ENCODE measurements around the gene PCDHGA6. TPM values are rescaled to one million over a fixed set of nuclear protein-coding genes. Genes with fewer than 3 reads are reported as not detected.
"Not testable (repeated sequence)": the region's sequence is repeated elsewhere in the genome, so short reads cannot be mapped to it uniquely, and the experiment has no call there.

Gene PCDHGA6
- total RNA-seq, 1 donor from 2014 or later, result 1.2 TPM

DNA sequence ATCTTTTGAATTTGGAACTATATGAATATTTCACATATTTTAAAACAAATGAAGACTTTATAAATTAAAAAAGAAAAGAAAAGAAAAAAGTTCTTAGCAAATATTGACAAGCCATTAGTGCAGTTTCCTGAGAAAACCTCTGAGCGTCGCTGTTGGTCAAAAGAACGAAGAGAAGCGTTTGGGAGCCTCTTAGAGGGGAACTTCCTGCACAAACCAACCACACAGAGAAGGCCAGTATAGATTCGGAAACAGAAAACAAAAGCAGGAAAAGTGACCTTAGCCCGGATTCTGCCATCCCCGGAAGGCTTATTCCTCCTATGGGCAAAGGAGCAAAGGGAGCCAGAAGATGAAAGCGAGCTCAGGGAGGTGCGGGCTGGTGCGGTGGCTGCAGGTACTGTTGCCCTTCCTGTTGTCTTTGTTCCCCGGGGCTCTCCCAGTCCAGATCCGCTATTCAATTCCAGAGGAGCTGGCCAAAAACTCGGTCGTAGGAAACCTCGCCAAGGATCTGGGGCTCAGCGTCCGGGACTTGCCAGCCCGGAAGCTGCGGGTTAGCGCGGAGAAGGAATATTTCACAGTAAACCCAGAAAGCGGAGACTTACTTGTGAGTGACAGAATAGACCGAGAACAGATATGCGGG, 13.8 kb upstream of the PCDHGA6 start, which contains the start of gene PCDHGB2:
Gene PCDHGB2 (plus strand): TSS at position 205 of the 637 bp plus-strand sequence. CDS start 142 bp downstream, at position 347.
- peak in 1 of 2 donors; percentile 53 for DNase-seq (ENCODE audit: low read depth in 2 of 2)

DNA sequence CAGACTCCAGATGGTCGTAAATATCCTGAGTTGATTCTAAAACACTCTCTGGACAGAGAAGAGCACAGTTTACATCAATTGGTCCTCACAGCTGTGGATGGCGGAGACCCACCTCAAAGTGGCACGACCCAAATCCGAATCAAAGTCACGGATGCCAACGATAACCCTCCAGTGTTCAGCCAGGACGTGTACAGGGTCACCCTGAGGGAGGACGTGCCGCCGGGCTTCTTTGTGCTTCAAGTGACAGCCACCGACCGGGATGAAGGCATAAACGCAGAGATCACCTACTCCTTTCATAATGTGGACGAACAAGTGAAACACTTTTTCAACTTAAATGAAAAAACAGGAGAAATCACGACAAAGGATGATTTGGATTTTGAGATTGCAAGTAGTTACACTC, 13.0 kb upstream of the PCDHGA6 start:
- no peak for DNase-seq (ENCODE audit: low read depth in 2 of 2)

DNA sequence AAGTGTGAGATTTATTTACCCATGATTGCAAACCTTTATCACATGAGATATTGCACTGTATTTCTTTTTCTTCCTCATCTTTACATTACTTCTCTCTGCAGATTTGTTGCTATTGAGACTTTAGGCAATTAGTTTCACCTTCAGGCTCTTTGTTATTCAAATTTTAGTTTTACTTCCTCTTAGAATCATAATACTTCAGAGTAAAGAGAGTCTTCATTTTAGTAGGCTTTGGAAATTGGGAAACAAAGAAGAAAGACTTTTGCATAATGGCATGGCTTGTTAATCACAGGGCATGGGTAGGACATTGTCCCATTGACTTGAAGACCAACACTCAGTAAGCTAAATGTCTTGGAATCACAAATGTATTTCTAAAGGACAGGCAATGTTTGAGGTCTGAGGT, 11.0 kb upstream of the PCDHGA6 start:
- no peak for DNase-seq (ENCODE audit: low read depth in 2 of 2)

DNA sequence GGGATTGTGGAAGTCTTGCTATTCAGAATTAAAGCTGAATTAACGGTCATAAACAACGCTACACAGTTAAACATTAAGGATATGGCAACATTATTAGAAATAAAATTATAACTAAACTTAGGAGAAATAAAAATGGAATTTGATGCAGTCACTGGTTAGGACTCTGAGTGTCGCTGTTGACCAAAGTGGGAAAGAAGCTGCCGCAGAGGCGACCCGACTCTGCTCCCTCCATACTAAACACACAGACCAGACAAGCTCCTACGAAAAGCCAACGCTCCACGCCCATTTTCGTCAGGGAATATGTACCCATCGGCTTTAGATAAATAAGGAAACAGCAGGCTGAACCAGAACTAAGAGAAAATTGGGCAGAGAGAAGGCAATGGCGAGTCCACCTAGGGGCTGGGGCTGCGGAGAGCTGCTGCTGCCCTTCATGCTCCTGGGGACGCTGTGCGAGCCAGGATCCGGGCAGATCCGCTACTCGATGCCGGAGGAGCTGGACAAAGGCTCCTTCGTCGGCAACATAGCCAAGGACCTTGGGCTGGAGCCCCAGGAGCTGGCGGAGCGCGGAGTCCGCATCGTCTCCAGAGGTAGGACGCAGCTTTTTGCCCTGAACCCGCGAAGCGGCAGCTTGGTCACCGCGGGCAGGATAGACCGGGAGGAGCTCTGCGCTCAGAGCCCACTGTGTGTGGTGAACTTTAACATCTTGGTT, 9.6 kb upstream of the PCDHGA6 start, which contains the start of gene PCDHGA5:
Gene PCDHGA5 (plus strand): TSS at position 211 of the 709 bp plus-strand sequence. CDS start 169 bp downstream, at position 380.
- DNase-seq (ENCODE audit: low read depth in 2 of 2), result no peak

DNA sequence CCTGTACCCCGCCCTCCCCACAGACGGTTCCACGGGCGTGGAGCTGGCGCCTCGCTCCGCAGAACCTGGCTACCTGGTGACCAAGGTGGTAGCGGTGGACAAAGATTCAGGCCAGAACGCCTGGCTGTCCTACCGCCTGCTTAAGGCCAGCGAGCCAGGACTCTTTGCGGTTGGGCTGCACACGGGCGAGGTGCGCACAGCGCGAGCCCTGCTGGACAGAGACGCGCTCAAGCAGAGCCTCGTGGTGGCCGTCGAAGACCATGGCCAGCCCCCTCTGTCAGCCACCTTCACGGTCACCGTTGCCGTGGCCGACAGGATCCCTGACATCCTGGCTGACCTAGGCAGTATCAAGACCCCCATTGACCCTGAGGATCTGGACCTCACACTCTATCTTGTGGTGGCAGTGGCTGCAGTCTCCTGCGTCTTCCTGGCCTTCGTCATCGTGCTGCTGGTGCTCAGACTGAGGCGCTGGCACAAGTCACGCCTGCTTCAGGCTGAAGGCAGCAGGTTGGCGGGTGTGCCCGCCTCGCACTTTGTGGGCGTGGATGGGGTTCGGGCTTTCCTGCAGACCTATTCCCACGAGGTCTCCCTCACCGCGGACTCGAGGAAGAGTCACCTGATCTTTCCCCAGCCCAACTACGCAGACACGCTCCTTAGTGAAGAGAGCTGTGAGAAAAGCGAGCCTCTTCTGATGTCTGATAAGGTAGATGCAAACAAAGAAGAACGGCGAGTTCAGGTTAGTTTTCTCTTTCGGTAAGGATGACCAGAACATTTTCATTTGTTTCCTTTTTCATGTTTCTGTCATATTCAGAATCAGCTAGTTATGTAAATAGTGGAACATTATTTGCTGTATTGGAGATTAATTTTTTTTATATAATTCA, 7.4 kb upstream of the PCDHGA6 start:
- no peak for DNase-seq (ENCODE audit: low read depth in 2 of 2)

DNA sequence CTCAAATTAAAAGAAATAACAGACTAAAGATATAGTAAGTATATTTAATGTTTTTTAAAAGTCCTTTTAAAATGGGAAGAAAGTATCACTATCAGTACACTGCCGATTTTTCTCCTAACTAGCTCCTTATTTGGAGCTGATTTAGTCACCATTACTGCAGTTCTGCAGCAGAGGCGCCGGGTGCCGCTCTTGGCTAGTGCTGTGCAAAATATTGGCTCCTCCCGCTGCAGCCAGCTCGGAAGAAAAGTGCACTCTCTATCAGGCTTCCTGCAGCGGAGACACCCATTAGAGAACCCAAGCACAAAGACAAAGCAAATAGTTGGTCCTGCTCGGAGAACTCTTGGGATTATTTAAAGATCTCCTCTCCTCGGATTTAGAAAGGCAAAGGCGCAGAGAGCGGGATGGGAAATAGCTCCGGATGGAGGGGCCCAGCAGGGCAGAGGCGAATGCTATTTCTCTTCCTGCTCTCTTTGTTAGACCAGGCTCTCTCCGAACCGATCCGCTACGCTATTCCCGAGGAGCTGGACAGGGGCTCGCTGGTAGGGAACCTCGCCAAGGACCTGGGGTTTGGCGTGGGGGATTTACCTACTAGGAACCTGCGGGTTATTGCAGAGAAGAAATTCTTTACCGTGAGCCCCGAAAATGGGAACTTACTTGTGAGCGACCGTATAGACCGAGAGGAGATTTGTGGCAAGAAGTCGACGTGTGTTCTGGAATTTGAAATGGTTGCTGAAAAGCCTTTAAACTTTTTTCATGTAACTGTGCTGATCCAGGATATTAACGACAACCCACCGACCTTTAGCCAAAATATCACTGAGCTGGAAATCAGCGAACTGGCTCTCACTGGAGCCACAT, 3.5 kb upstream of the PCDHGA6 start, which contains the start of gene PCDHGB3:
Gene PCDHGB3 (plus strand): TSS at position 249 of the 855 bp plus-strand sequence. CDS start 153 bp downstream, at position 402.
- DNase-seq (ENCODE audit: low read depth in 2 of 2), result peak; percentile 38 to 71

DNA sequence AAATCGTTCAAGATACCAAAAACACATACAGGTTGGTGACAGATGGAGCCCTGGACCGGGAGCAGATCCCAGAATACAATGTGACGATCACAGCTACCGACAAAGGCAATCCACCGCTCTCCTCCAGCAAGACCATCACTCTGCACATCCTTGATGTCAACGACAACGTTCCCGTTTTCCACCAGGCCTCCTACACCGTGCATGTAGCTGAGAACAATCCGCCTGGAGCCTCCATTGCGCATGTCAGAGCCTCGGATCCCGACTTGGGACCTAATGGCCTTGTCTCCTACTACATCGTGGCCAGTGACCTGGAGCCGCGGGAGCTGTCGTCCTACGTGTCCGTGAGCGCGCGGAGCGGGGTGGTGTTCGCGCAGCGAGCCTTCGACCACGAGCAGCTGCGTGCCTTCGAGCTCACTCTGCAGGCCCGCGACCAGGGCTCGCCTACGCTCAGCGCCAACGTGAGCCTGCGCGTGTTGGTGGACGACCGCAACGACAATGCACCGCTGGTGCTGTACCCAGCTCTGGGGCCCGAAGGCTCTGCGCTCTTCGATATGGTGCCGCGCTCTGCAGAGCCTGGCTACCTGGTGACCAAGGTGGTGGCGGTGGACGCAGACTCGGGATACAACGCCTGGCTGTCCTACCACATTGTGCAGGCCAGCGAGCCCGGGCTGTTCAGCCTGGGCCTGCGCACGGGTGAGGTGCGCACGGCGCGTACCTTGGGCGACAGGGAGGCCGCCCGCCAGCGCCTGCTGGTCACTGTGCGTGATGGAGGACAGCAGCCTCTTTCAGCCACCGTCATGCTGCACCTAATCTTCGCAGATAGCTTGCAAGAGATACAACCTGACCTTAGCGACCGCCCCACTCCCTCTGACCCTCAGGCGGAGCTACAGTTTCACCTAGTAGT, 1.9 kb upstream of the PCDHGA6 start:
- DNase-seq (ENCODE audit: low read depth in 2 of 2), result no peak

DNA sequence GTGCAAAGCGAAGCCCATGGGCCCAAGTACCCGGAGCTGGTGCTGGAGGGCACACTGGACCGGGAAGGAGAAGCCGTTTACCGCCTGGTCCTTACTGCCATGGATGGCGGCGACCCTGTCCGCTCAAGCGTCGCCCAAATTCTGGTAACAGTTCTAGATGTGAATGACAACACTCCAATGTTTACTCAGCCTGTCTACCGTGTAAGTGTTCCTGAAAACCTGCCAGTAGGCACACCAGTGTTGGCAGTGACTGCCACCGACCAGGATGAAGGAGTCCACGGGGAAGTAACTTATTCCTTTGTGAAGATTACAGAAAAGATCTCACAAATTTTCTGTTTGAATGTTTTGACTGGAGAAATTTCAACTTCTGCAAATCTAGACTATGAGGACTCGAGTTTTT, 936 bp downstream of the PCDHGA6 start:
- DNase-seq (ENCODE audit: low read depth in 2 of 2), result no peak

DNA sequence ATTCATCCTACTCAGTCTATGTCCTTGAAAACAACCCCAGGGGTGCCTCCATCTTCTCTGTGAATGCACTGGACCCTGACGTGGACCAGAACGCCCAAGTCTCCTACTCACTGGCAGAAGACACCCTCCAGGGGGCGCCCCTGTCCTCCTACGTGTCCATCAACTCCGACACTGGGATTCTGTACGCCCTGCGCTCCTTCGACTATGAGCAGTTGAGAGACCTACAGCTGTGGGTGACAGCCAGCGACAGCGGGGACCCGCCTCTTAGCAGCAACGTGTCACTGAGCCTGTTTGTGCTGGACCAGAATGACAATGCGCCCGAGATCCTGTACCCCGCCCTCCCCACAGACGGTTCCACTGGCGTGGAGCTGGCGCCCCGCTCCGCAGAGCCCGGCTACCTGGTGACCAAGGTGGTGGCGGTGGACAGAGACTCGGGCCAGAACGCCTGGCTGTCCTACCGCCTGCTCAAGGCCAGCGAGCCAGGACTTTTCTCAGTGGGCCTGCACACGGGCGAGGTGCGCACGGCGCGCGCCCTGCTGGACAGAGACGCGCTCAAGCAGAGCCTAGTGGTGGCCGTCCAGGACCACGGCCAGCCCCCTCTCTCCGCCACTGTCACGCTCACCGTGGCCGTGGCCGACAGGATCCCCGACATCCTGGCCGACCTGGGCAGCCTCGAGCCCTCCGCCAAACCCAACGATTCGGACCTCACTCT, 1.9 kb downstream of the PCDHGA6 start:
- DNase-seq (ENCODE audit: low read depth in 2 of 2), result not testable (repeated sequence)

DNA sequence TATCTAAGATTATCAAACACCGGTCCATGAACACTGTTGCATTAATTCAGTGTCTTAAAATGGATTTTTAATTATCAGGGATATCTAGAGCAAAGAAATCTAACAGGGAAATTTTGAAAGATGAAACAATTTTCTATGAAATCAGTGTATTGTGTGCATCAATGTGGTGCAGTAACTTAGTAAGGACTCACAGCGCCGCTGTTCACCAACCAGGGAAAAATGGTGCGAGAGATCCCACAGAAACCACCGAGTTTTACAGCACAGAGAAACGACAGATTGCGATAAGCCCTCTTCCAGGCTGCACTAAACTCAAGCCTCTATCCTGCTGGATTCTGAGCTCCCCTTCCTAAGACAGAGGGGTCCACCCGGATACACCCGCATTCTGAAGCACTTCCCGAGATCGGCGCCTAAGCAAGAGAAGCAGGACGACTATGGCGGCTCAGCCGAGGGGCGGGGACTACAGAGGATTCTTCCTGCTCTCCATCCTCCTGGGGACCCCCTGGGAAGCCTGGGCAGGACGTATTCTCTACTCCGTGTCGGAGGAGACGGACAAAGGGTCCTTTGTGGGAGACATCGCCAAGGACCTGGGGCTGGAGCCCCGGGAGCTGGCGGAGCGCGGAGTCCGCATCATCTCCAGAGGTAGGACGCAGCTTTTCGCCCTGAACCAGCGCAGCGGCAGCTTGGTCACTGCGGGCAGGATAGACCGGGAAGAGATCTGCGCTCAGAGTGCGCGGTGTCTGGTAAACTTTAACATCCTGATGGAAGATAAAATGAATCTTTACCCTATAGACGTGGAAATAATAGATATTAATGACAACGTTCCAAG, 9.0 kb downstream of the PCDHGA6 start, which contains the start of gene PCDHGA7:
Gene PCDHGA7 (plus strand): TSS at position 274 of the 826 bp plus-strand sequence. CDS start 158 bp downstream, at position 432.
- DNase-seq (ENCODE audit: low read depth in 2 of 2), result peak in 1 of 2 donors; percentile 43

DNA sequence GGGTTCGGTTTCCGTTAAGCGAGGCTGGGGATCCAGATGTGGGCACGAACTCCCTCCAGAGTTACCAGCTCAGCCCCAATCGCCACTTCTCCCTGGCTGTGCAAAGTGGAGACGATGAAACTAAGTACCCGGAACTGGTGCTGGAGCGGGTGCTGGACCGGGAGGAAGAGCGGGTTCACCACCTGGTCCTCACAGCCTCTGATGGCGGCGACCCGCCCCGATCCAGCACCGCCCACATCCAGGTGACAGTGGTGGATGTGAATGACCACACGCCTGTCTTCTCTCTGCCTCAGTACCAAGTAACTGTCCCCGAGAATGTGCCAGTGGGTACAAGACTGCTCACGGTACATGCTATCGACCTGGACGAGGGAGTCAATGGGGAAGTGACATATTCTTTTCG, 9.7 kb downstream of the PCDHGA6 start:
- no peak for DNase-seq (ENCODE audit: low read depth in 2 of 2)

DNA sequence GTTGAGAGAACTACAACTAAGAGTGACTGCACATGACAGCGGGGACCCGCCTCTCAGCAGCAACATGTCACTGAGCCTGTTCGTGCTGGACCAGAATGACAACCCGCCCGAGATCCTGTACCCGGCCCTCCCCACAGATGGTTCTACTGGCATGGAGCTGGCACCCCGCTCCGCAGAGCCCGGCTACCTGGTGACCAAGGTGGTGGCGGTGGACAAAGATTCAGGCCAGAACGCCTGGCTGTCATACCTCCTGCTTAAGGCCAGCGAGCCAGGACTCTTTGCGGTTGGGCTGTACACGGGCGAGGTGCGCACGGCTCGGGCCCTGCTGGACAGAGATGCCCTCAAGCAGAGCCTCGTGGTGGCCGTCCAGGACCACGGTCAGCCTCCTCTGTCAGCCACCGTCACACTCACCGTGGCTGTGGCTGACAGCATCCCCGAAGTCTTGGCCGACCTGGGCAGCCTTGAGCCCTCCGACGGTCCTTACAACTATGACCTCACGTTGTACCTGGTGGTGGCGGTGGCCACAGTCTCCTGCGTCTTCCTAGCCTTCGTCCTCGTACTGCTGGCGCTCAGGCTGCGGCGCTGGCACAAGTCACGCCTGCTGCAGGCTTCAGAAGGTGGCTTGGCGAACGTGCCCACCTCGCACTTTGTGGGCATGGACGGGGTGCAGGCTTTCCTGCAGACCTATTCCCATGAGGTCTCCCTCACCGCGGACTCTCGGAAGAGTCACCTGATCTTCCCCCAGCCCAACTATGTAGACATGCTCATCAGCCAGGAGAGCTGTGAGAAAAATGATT, 11.0 kb downstream of the PCDHGA6 start:
- DNase-seq (ENCODE audit: low read depth in 2 of 2), result no peak

DNA sequence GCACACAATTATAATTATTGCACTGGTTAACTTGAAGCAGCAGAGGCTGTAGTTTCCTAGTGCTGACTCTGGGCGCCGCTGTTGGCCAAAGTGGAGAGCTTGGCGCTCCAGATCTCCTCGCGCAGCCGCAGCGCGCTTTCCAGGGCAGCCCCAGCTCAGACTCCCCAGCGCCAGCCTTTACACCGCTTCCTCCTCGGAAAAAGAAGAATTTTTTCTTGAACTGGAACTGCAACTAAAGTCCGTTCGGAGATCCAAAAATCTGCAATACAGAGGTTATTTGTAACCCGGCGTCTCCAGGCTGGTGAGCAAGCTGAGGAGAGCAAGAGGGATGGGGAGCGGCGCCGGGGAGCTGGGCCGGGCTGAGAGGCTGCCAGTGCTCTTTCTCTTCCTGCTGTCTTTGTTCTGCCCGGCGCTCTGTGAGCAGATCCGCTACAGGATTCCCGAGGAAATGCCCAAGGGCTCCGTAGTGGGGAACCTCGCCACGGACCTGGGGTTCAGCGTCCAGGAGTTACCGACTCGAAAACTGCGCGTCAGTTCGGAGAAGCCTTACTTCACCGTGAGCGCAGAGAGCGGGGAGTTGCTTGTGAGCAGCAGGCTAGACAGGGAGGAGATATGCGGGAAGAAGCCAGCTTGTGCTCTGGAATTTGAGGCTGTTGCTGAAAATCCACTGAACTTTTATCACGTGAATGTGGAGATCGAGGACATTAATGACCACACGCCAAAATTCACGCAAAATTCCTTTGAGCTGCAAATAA, 14.0 kb downstream of the PCDHGA6 start, which contains the start of gene PCDHGB4:
Gene PCDHGB4 (plus strand): TSS at position 142 of the 755 bp plus-strand sequence. CDS start 187 bp downstream, at position 329.
- DNase-seq (ENCODE audit: low read depth in 2 of 2), result peak in 1 of 2 donors; percentile 56

DNA sequence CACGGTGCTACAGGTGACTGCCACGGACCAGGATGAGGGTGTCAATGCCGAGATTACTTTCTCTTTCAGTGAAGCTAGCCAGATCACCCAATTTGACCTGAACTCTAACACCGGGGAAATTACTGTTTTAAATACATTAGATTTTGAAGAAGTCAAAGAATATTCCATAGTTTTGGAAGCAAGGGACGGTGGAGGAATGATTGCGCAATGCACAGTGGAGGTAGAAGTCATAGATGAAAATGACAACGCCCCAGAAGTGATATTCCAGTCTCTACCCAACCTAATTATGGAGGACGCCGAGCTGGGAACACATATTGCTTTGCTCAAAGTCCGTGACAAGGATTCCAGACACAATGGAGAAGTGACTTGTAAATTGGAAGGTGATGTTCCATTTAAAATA, 15.0 kb downstream of the PCDHGA6 start:
- DNase-seq (ENCODE audit: low read depth in 2 of 2), result no peak

DNA sequence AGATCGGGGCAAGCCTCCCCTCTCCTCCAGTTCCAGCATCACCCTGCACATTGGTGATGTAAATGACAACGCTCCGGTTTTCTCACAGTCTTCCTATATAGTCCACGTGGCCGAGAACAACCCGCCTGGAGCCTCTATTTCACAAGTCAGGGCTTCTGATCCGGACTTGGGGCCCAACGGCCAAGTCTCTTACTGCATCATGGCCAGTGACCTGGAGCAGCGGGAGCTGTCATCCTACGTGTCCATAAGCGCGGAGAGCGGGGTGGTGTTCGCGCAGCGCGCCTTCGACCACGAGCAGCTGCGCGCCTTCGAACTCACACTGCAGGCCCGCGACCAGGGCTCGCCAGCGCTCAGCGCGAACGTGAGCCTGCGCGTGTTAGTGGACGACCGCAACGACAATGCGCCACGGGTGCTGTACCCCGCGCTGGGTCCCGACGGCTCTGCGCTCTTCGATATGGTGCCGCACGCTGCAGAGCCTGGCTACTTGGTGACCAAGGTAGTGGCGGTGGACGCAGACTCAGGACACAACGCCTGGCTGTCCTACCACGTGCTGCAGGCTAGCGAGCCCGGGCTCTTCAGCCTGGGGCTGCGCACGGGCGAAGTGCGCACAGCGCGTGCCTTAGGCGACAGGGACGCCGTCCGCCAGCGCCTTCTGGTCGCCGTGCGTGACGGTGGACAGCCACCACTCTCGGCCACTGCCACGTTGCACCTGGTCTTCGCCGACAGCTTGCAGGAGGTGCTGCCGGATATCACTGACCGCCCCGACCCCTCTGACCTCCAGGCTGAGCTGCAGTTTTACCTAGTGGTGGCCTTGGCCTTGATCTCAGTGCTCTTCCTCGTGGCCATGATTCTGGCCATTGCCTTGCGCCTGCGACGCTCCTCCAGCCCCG, 15.7 kb downstream of the PCDHGA6 start:
- no peak for DNase-seq (ENCODE audit: low read depth in 2 of 2)
